Medulla oblongata (tissue), 1 donor: ENCODE data around the gene SLC29A2.
"Not testable (repeated sequence)": the region's sequence is repeated elsewhere in the genome, so short reads cannot be mapped to it uniquely, and the experiment has no call there.

Experiments used
- DNase-seq: peaks from one replicate; pipeline ENCODE4 v3.0.0-alpha.2; 2015; ENCODE audit errors: extremely low spot score

SLC29A2 gene

DNA sequence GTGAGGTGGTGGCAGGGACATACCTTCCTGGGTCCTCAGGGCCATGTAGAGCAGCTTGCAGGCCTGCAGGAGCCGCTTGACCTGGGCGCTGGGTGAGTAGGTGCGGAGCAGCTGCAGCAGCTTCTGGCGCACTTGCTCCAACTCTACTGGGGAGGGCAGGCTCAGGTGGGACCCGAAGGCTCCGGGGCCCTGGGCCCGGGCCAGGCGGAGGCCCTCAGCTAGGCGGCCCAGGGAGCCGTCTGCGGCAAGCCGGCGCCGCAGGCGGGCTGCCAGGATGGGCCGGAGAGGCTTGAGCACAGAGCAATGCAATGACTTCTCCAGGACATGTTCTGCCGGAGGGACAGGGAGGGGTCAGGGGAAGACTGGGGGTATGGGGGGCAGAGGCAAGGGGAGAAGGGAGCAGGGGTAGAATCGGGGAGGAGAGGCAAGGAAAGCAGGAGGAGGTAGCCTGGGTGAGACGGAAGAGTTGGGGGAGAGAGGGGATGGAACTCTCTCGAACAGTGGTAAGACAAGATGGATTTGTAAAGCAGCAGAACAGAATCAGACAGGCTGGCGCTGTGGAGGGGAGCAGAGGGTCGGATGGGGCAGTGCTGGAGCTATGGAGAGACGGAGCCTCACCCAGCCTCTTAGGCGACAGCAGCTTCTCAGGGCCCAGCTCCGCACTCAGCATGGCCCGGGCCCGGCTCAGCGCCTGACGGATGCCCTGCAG lies 37.5 kb downstream of the SLC29A2 start:
- no peak for DNase-seq

DNA sequence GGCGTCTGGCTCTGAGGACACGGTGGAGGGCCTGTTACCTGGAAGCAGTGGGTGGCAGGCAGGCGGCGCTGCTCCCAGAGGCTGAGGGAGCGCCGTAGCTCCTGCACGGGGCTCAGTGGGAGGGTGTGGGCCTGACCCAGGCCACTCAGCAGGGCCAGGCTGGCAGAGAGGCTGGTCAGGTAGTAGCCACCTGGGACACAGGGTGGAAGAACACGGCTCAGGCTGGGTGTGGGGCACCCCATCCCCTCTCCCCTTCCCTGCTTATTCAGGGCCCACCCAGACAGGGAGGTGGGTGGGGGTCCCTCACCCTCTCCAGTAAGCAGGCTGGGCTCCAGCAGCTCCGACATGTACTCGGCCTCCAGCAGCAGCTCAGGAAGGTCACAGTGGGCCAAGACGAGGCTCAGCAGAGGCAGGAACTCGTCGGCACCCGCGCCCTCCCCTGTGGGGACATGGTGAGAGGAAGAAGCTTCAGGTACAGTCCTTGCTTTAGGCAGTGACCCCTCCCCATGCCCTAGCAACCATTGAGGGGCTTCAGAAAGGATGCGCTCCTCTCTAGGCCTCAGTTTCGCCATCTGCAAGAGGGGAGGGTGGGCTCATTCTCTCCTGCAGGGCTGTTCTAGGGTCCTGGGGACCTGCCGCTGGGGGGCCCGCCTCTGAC lies 38.2 kb downstream of the SLC29A2 start:
- no peak for DNase-seq

DNA sequence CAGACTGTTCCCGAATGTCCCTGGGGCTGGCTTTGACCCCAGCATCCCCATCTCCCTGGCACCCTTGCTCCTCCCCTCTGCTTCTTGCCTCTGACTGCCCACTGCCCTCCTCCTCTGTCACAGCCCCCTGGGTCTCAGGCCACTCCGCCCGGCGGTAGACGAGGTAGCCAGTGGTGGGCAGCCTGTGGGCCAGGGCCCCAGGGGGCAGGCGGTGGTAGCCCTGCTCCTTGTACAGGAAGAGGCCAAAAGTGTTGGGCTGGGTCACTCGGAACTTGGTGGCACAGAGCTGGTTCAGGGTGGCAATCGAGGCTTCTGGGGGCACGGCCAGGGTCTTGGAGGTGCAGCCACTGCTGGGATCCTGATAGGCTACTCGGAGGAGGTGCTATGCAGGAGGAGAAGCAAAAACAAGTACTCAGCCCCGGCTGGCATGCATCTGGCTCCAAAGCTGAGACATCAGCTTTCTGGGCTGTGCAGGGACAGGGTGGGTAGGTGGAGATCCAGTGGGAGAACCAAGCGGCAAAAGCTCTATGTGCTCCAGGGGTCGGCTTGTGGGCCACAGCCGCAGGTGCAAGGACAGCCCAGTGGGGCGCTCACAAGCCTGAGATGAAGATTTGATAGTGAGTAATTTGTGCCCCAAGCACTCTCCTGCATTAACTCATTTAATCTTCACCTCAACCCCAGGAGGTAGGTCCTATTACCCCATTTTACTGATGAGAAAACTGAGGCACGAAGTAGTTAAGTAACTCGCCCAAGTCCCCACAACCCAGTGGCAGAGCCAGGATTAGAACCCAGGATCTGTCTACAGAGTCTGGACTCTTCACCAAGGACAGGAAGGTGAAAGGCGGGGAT lies 39.0 kb downstream of the SLC29A2 start:
- DNase-seq, result no peak

DNA sequence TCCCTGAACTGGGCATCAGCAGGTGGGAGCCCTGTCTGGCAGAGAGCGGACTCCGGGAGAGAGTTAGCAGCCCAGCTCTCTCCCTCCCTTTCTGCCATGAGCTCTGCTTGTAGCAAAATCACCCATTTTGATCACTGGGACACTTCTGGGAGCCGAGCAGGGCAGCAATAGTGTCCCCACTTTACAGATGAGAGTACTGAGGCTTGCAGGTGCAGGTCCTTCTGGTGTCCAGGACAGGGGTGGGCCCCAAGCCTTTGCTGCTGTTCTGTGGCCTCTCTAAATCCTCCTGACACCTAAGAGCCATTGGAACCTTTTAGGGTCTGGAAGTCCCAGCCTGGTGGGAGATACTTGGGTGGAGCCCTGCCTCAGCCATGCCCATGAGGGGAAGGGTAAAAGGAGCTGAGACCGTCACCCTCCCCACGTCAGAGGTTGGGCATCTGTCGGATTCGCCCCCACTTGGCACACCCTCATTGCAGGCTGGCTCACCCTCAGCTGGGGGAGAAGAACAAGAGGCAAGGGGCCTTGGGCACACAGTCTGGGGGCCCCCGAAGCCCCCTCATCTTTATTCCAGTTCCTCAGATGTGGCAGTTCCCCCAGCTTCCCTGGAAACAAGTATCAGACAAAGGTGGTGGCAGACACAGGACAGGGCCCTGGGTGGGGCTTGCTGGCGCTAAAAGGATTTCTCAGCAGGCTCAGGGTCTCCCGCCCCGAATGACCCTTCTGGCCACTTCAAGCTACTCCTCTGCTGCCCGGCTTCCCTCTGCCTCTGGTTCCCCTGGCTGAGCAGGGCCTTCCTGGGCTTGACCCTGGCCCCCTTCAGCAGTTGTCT lies 39.8 kb downstream of the SLC29A2 start:
- no peak for DNase-seq

DNA sequence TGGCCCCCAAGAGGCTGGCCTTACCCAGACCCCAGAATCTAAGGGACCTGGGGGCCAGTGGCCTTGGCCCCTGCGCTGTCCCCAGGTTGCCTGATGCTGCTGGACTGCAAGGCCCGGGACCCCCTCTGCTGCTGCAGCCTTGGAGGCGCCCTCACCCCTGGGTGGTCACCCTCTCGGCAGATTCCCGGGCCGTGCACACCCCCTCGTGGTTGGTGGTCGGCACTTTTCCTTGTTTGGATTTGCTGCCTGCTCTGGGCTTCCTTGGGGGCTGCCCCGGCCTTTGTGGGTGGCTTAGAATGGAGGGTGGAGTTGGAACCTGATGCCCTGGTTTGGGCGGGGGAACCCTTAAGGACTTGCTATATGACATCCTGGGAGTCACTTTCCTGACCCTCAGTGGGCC lies 40.6 kb downstream of the SLC29A2 start:
- no peak for DNase-seq

DNA sequence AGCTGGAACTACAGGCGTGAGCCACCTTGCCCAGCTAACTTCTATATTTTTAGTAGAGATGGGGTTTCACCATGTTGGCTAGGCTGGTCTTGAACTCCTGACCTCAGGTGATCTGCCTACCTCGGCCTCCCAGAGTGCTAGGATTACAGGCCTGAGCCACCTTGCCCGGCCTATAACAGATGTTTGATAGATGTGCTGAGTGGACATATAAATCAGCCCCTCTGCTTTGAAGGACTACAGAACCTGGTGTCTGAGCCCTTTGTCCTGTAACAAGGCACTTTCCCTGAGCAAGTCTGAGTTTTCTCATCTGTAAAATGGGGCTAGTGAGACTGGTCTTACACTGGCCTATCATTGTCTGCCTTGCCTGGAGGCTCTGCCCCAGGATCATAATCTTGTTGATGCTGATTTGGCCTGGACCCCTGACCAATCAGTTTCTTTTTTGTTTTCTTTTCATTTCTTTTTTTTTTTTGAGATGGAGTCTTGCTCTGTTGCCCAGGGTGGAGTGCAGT lies 42.3 kb downstream of the SLC29A2 start:
- DNase-seq, result no peak

DNA sequence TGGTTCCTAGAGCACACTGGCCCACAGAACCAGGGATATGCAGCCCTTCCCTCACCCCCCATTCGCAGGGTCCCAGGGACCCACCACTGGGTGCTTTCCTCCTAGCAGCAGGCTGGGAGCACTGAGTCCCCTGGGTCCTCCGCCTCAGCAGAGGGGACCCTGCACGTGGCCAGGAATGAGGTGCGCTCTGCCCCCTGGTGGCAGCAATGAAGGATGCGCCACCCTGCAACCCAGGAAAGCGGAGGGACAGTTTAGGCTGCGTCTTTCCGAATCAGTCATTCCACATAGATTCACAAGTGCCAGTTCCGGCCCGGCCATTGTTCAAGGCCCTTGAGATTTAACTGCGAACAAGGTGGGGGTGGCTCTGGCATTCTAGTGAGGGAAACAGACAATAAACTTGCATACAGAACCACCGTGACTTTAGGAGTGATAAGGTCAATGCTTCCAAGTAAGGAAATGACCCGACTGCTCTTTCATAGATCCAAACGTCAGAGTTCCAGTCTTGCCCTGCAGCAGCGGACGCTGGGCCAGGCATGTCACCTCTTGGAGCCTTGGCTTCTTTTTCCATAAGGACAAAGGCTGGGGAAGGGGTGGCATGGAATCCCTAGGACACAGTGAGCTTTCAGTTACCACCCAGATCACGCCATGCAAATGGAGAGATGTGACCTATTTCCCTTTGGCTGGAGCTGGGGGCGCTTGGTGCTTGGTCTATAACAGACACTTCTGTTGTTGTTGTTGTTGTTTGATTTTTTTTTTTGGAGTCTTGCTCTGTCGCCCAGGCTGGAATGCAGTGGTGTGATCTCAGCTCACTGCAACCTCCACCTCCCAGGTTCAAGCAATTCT lies 43.0 kb downstream of the SLC29A2 start:
- peak; percentile 71 for DNase-seq

DNA sequence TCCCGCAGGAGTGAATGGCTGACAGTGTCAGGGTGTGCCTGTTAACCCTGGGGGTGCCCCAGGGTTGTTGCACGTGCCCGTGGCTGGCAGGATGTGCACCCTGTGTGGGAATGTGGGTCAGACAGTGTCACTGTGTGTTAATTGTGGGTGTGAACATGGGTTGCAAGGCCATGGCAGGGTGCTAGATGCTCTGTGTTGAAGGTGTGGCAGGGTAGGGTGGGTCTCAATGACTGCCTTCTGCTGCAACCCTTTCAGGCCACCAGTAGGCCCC lies 43.6 kb downstream of the SLC29A2 start:
- DNase-seq, result no peak

DNA sequence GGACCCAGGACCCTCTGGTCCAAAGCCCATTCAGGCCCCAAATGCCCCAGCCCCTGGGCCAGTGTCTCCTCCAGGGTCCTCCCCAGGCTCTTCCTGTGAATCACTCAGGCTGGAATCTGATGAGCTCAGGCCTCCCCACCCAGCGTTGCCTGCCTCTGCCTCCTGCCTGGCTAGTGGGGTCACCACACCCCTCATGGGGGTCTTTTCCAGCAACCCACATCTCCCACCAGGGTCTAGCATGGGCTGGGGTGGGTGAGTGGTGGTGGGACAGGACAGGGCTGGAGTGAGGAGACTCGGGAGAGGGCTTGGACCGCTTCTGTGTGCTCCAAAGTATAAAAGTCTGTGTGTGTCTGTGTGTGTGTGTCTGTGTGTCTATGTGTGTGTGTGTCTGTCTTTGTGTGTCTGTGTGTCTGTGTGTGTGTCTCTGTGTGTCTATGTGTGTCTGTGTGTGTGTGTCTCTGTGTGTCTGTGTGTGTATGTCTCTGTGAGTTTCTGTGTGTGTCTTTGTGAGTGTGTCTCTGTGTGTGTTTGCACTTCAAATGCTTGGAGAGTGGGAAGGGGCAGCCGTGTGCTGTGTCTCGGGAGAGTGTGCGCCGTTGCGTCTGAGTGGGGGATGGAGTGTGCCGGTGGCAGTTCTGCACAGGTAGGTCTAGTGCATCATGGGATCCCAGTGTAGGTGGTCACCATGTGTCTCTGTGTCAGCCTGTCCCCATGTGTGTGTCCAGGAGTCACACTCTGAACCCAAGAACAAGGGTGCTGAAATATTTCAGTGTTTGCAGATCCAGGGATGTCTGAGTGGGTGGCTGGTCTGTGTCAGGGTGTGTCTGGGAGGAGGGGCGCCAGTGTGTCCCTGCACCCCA lies 44.2 kb downstream of the SLC29A2 start:
- no peak for DNase-seq

DNA sequence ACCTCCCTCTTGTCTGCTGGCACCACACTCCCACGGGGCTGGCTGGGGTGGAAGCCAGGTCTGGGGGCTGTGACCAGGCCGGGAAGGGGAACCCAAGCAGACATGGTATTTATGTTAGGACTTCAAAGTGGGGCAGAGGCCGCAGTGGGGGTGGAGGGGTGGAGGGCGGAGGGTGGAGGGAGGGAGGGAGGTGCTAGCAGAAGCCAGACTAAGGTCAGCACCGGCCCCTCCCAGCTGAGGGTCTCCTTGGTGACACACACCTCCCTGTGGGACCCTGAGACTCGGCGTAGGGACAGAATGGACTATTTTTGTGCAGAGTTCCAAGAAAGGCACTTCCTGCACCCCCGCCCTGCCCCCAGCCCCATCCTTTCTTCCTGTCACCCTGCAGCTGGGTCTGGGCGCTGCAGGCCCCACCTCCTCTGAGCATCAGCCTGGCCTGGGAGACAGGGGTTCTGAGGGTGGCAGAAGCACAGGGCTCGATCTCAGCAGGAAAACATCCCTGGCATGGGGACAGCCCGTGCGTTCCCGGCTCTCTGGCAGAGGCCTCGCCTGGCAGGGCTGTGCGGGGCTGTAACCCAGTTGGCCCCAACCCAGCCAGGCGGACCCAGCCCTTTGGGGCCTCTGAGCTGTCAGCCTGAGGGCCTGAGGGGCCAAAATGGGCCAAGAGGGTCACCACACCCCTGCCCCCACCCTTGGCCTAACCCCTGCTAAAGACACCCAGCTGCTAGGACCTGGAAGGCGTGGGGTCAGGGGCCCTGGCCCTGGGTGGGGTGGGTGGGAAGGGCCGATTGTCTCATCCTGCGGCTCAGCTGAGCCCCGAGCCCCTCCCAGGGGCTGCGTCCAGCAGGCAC lies 45.1 kb downstream of the SLC29A2 start:
- DNase-seq, result no peak

DNA sequence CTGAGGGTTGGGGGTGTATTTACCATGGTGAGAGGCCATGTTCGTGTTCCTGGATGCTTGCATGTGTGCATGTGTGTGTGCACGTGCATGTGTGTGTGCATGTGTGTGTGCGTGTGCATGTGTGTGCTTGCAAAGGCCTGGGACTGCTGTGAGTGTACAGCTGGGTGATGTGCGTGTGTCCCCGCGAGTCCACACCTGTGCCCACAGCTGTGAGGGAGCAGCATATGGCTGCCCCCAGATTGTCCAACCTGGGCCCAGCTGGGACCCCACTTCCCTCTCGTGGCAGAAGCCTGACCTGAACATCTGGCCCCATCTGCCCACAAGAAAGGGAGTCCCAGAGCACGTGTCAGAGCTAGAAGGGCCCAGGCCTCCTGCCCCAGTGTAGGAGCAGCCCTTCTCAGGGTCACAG lies 46.3 kb downstream of the SLC29A2 start:
- no peak for DNase-seq

DNA sequence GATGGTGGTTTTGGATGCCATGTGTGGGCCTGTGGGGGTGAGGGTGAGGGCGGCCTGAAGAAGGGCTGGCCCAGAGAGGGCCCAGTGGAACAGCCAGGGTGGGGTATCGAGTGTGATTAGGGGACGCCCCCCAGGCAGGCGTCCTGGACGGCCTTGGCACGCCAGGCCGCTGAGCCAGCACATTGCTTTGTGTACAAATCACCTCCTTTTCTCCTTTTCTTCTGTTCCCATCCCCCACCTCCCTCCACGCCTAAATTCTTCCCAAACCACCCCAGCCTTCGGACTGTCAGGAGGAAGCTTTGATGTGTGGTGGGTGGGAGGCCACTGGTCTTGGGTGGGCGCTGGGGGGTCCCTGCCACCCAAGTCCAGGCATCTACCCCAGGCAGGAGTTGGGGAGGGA lies 46.9 kb downstream of the SLC29A2 start:
- no peak for DNase-seq

DNA sequence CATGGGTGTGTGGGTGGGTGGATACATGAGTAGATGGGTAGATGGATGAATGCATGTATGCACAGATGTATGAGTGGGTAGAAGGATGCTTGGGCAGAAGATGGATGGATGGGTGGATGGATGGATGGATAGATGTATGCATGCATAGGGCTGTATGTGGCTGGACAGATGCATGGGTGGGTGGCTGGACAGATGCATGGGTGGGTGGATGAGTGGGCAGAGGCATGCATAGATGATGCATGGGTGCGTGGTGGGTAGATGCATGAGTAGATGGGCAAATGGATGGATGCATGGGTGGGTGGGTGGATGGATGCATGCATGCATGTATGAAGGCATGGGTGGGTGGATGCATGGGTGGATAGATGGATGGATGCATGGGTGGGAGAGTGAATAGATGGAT lies 47.9 kb downstream of the SLC29A2 start:
- DNase-seq, result no peak

DNA sequence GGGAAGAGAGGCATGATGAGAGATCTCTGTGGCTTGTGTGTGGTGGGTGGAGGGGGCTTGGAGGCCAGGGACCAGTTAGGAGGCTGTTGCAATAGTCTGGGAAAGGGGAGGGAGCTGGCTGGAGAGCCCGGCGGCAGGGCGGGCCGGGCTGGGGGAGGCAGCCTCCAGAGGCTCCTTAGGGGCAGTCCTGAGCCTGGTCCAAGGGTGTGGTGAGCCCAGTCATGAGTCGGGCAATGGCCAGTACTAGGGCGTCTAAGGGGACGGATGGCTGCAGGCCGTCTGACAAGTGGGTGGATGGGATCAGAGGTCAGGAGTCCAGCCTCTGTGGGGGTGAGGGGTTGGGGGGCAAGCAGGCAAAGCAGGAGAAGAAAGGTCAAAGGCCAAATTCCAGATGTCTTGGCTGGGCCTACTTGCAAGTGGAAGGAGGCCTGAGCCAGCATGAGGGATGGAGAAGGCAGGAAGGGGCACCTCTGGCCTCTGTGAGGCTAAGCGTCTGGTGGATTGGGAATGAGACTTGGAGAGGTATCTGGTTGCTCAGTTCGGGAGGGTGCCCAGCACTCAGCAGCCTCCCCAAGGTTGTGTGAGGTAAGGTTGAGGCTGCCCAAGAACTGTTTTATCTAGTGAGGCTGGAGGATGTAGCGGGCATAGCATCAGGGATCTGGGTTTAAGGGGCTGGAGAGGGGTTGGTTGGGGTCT lies 48.7 kb downstream of the SLC29A2 start:
- DNase-seq, result no peak

DNA sequence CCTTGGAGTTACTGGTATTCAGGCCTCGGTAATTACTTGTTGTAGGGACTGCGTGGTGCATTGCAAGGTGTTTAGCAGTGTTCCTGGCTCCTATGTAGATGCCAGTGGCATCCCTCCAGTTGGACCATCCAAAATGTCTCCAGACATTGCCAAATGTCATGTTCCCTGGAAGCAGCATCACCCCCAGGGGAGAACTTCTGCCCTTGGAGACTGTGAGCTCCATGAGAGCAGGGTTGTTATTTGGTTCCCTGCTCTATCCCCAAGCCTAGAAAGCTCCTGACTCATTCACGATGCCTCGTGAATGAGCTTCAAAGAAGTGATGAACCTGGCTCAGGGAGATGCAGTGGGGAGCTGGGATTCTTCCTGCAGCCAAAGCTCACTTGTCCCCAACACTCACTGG lies 50.0 kb downstream of the SLC29A2 start:
- no peak for DNase-seq

DNA sequence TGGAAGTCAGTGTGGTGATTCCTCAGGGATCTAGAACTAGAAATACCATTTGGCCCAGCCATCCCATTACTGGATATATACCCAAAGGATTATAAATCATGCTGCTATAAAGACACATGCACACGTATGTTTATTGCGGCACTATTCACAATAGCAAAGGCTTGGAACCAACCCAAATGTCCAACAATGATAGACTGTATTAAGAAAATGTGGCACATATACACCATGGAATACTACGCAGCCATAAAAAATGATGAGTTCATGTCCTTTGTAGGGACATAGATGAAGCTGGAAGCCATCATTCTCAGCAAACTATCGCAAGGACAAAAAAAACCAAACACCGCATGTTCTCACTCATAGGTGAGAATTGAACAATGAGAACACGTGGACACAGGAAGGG lies 50.8 kb downstream of the SLC29A2 start:
- not testable (repeated sequence) for DNase-seq

DNA sequence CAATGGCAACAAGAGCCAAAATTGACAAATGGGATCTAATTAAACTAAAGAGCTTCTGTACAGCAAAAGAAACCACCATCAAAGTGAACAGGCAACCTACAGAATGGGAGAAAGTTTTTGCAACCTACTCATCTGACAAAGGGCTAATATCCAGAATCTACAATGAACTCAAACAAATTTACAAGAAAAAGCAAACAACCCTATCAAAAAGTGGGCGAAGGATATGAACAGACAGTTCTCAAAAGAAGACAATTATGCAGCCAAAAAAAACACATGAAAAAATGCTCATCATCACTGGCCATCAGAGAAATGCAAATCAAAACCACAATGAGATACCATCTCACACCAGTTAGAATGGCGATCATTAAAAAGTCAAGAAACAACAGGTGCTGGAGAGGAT lies 51.3 kb downstream of the SLC29A2 start:
- not testable (repeated sequence) for DNase-seq

DNA sequence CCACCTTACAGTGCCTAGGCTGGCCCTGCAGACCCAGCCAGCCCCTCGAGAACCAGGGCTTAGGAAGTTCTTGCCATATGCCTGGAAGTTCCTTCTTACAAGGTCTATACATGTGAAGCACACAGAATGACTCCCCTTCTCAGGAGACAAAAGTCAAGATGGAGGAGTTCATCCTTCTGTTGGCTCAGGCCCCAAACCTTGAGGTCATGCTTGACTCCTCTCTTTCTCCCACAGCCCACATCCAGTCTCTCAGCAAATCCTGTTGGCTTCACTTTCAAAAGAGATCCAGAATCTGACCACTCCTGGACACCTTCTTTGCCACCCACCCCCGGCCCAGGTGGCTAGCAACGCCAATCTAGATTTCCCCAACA lies 53.0 kb downstream of the SLC29A2 start:
- DNase-seq, result no peak
